Kidney capillary endothelial cell (primary cell): ENCODE data around the gene POLR2C.
"Not testable (repeated sequence)": the region's sequence is repeated elsewhere in the genome, so short reads cannot be mapped to it uniquely, and the experiment has no call there.

Experiments
- DNase-seq: peaks from one replicate; pipeline ENCODE4 v3.0.0-alpha.2; 2018; ENCODE audit warnings: low spot score

The POLR2C gene

GRCh38 chr16:57479976-57480753 lies 17.7 kb downstream of the POLR2C start:
- no peak for DNase-seq

GRCh38 chr16:57480754-57481230 lies 18.3 kb downstream of the POLR2C start:
- no peak for DNase-seq

- DNase-seq: no peak
Observed at GRCh38 chr16:57481421-57481820, 18.9 kb downstream of the POLR2C start.

GRCh38 chr16:57482845-57483545 lies 20.5 kb downstream of the POLR2C start:
- no peak for DNase-seq

GRCh38 chr16:57483725-57484514 lies 21.4 kb downstream of the POLR2C start:
- no peak for DNase-seq

- DNase-seq: no peak
Observed at GRCh38 chr16:57484515-57485005, 22.1 kb downstream of the POLR2C start.

GRCh38 chr16:57485091-57485915 lies 22.8 kb downstream of the POLR2C start:
- DNase-seq: no peak

- DNase-seq: peak; percentile 72
Observed at GRCh38 chr16:57485916-57486857, 23.7 kb downstream of the POLR2C start, which contains the start of gene DOK4. TSS of gene DOK4 (minus strand) at chr16:57486493. CDS start at chr16:57479507, 6,986 bp downstream.

GRCh38 chr16:57486858-57487834 lies 24.7 kb downstream of the POLR2C start:
- DNase-seq: no peak

- no peak for DNase-seq
Observed at GRCh38 chr16:57489229-57489628, 26.8 kb downstream of the POLR2C start.

- no peak for DNase-seq
Observed at GRCh38 chr16:57493767-57494166, 31.3 kb downstream of the POLR2C start.

- no peak for DNase-seq
Observed at GRCh38 chr16:57497121-57497520, 34.6 kb downstream of the POLR2C start.

GRCh38 chr16:57498031-57498430 lies 35.6 kb downstream of the POLR2C start:
- no peak for DNase-seq

- DNase-seq: not testable (repeated sequence)
Observed at GRCh38 chr16:57499941-57500340, 37.5 kb downstream of the POLR2C start.

- no peak for DNase-seq
Observed at GRCh38 chr16:57500578-57501111, 38.2 kb downstream of the POLR2C start.

- no peak for DNase-seq
Observed at GRCh38 chr16:57501492-57501891, 39.0 kb downstream of the POLR2C start.

GRCh38 chr16:57502048-57502775 lies 39.7 kb downstream of the POLR2C start:
- DNase-seq: no peak

GRCh38 chr16:57503366-57503765 lies 40.9 kb downstream of the POLR2C start:
- DNase-seq: no peak
